IMR-90 (cell line): Measurements from ENCODE around the gene ETFA.

Experiments
- CEBPB ChIP-seq: IDR thresholded peaks from 2 replicates; pipeline ENCODE4 v1.6.1; 2012; ENCODE audit warnings: low read depth, low read length, improper control_type of control experiment
- MAFK ChIP-seq: IDR thresholded peaks from 2 replicates; pipeline ENCODE4 v1.6.1; 2012; ENCODE audit warnings: low read depth, low read length, improper control_type of control experiment
- NFE2L2 ChIP-seq: fragments of 150-350 bp; IDR thresholded peaks from 2 replicates; pipeline ENCODE4 v1.6.1; 2016; ENCODE audit warnings: low read depth, mild to moderate bottlenecking, low read length
- POLR2A ChIP-seq: IDR thresholded peaks from 2 replicates; pipeline ENCODE4 v1.6.1; 2012; ENCODE audit warnings: mild to moderate bottlenecking, low read depth, low read length
- RAD21 ChIP-seq: IDR thresholded peaks from 2 replicates; pipeline ENCODE4 v1.6.1; 2012; ENCODE audit warnings: low read length, improper control_type of control experiment
- RCOR1 ChIP-seq: IDR thresholded peaks from 2 replicates; pipeline ENCODE4 v1.6.1; 2012; ENCODE audit warnings: mild to moderate bottlenecking, low read length, improper control_type of control experiment; ENCODE audit not compliant: insufficient replicate concordance
- RFX5 ChIP-seq: IDR thresholded peaks from 2 replicates; pipeline ENCODE4 v1.8.0; 2012; ENCODE audit warnings: low read depth, mild to moderate bottlenecking, low read length, moderate library complexity
- SMC3 ChIP-seq: fragments of 150-350 bp; IDR thresholded peaks from 2 replicates; pipeline ENCODE4 v1.6.1; 2016; ENCODE audit warnings: low read depth, mild to moderate bottlenecking, antibody characterized with exemption, low read length, moderate library complexity
- TF ChIP-seq, protein P1 (sequence below): conservative IDR thresholded peaks from 2 replicates; pipeline ENCODE4 v1.5.1; 2012; ENCODE audit warnings: mild to moderate bottlenecking, low read depth, low read length, improper control_type of control experiment

DNA sequence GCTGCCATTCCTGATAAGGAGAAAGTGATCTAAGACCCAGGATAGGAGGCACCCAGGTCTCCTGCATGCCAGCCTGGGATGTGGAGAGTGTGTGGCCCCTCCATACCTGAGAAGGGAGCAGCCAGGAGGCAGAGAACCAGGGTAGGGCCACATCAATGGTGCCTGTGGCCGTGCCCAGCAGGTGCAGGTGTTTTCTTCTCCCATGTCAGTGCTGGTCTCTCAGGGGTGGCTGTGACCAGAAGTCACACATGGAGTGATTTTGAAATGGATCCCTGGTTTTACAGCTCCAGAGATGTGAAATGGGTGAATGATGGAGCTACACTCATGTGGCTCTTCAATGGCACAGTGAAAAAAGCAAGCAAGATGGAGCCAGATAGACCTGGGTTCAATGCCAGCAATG lies 22.0 kb upstream of the ETFA start:
- no peak for TF ChIP-seq RCOR1
- TF ChIP-seq RFX5, result no peak
- TF ChIP-seq, protein P1, sequence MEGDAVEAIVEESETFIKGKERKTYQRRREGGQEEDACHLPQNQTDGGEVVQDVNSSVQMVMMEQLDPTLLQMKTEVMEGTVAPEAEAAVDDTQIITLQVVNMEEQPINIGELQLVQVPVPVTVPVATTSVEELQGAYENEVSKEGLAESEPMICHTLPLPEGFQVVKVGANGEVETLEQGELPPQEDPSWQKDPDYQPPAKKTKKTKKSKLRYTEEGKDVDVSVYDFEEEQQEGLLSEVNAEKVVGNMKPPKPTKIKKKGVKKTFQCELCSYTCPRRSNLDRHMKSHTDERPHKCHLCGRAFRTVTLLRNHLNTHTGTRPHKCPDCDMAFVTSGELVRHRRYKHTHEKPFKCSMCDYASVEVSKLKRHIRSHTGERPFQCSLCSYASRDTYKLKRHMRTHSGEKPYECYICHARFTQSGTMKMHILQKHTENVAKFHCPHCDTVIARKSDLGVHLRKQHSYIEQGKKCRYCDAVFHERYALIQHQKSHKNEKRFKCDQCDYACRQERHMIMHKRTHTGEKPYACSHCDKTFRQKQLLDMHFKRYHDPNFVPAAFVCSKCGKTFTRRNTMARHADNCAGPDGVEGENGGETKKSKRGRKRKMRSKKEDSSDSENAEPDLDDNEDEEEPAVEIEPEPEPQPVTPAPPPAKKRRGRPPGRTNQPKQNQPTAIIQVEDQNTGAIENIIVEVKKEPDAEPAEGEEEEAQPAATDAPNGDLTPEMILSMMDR, result no peak
- no peak for TF ChIP-seq CEBPB
- no peak for TF ChIP-seq POLR2A
- TF ChIP-seq SMC3, result no peak
- TF ChIP-seq RAD21, result no peak
- no peak for TF ChIP-seq NFE2L2
- TF ChIP-seq MAFK, result no peak
